K562 (cell line): ENCODE results near the gene CERS5. TPM values are rescaled to one million over a fixed set of nuclear protein-coding genes. Genes with fewer than 3 reads are reported as not detected.
A peak's percentile ranks its signal among the peaks of the same experiment; 100 is the strongest.

Experiments
- ATAC-seq: fragments of 200-7000 bp; cut with Tn5 transposase; 3 replicates; pipeline ENCODE4 v1.9.1; 2020; ENCODE audit warnings: moderate library complexity
- BruUV-seq: library from RNA; stranded (reverse); fragments of 400-500 nt; replicated peaks from 2 replicates; lab custom pipeline; 2021; lab: Mats Ljungman, UMichigan
- CTCF ChIA-PET: fragments of 300-600 bp; formaldehyde crosslinking; extraction: SDS; loops from one replicate; lab custom pipeline; 2021; ENCODE audit warnings: low intra/inter-chr PET ratio; lab: Yijun Ruan, JAX
- POLR2A ChIA-PET: fragments of 300-600, 350-650 bp; sonication (Branson Sonifier 250); formaldehyde crosslinking; extraction: SDS; loops from one replicate; lab custom pipeline; 2021; ENCODE audit warnings: antibody characterized with exemption, inconsistent platforms; lab: Yijun Ruan, JAX
- DNase-seq, 4 experiments: peaks; one replicate each; pipeline versions ENCODE4 v3.0.0 to v3.0.0-alpha.2; 2011 to 2018; ENCODE audit warnings: low spot score in 3 of 4, mixed read lengths in 3 of 4; ENCODE audit errors: extremely low read depth in 1 of 4
- FAIRE-seq: peaks from 2 replicates; lab custom pipeline; 2011; peaks lifted over from hg19 to GRCh38; lab: Jason Lieb, UNC
- H2AFZ ChIP-seq: 2 replicates; pipeline ENCODE4 v1.6.0; 2011; ENCODE audit warnings: low read depth, low read length, control low read depth, inconsistent platforms
- H3K27ac ChIP-seq: fragments of 200-600 bp; 3 replicates; pipeline ENCODE4 v1.8.0; 2011; ENCODE audit warnings: low read depth, mild to moderate bottlenecking, control low read depth, inconsistent platforms, low read length, moderate library complexity, mixed read lengths; ENCODE audit errors: extremely low read depth
- H3K27me3 ChIP-seq, 2 experiments: fragments of 300-600 bp in 1 of 2; 2 replicates in 1 of 2; 3 replicates in 1 of 2; pipeline versions ENCODE4 v1.6.0 to v1.8.0; 2011; ENCODE audit warnings: inconsistent platforms in 2 of 2, low read length in 2 of 2, mild to moderate bottlenecking in 1 of 2, mixed read lengths in 1 of 2, moderate library complexity in 1 of 2; ENCODE audit not compliant: control insufficient read depth in 2 of 2, insufficient read depth in 2 of 2
- H3K36me3 ChIP-seq: fragments of 300-600 bp; 3 replicates; pipeline ENCODE4 v1.8.0; 2011; ENCODE audit warnings: mild to moderate bottlenecking, low read length, inconsistent platforms; ENCODE audit not compliant: control insufficient read depth, insufficient read depth
- H3K4me1 ChIP-seq, 2 experiments: fragments of 200-600 bp in 1 of 2; replicated peaks in 1 of 2; 2 replicates in 1 of 2; 3 replicates in 1 of 2; pipeline versions ENCODE4 v1.5.1 to v1.8.0; 2011; ENCODE audit warnings: inconsistent platforms in 2 of 2, low read length in 2 of 2, mild to moderate bottlenecking in 1 of 2, mixed read lengths in 1 of 2, moderate library complexity in 1 of 2; ENCODE audit not compliant: control insufficient read depth in 2 of 2, insufficient read depth in 2 of 2
- H3K4me2 ChIP-seq: 2 replicates; pipeline ENCODE4 v1.6.1; 2011; ENCODE audit warnings: low read length, control low read depth, inconsistent platforms, mixed read lengths; ENCODE audit not compliant: insufficient read depth
- H3K4me3 ChIP-seq: fragments of 200-600 bp; sonication (generic), shearing (Covaris generic); 2 replicates; pipeline ENCODE4 v1.5.1; 2016; ENCODE audit warnings: control low read depth, inconsistent platforms
- H3K79me2 ChIP-seq: fragments of 200-600 bp; 3 replicates; pipeline ENCODE4 v1.8.0; 2011; ENCODE audit warnings: low read length, inconsistent platforms; ENCODE audit not compliant: control insufficient read depth, insufficient read depth
- H3K9ac ChIP-seq, 2 experiments: 2 replicates each; pipeline versions ENCODE4 v1.6.0 to v1.6.1; 2011; ENCODE audit warnings: low read depth in 2 of 2, low read length in 2 of 2, control low read depth in 1 of 2, inconsistent platforms in 1 of 2, mild to moderate bottlenecking in 1 of 2, mixed read lengths in 1 of 2; ENCODE audit not compliant: insufficient read depth in 1 of 2
- H3K9me1 ChIP-seq: one replicate; pipeline ENCODE4 v1.6.0; 2011; ENCODE audit warnings: inconsistent platforms, mild to moderate bottlenecking, low read length, moderate library complexity; ENCODE audit not compliant: control insufficient read depth, insufficient read depth
- H3K9me3 ChIP-seq: replicated peaks from 2 replicates; pipeline ENCODE4 v1.5.1; 2011; ENCODE audit warnings: low read depth, low read length, inconsistent platforms; ENCODE audit not compliant: control insufficient read depth, insufficient read depth
- H4K20me1 ChIP-seq: replicated peaks from 2 replicates; pipeline ENCODE4 v1.6.1; 2011; ENCODE audit warnings: low read length, inconsistent platforms, mixed read lengths; ENCODE audit not compliant: control insufficient read depth, insufficient read depth
- CEBPB ChIP-seq: fragments of 450-650 bp; IDR thresholded peaks from 2 replicates; pipeline ENCODE4 v1.6.1; 2016; ENCODE audit warnings: missing genetic modification characterization, missing compliant biosample characterization
- CTBP1 ChIP-seq: fragments of 450-650 bp; IDR thresholded peaks from 2 replicates; pipeline ENCODE4 v1.6.1; 2016; ENCODE audit warnings: borderline replicate concordance
- POLR2A ChIP-seq: fragments of 450-650 bp; conservative IDR thresholded peaks from 2 replicates; pipeline ENCODE4 v1.6.1; 2016
- PURB ChIP-seq: sonication (generic); formaldehyde crosslinking; IDR thresholded peaks from 2 replicates; pipeline ENCODE4 v1.9.0; 2021; ENCODE audit warnings: low read depth, mild to moderate bottlenecking, missing genetic modification reagents
- RAD21 ChIP-seq, 2 experiments: fragments of 250-450 bp in 1 of 2; fragments of 450-650 bp in 1 of 2; sonication (Bioruptor Pico) in 1 of 2; formaldehyde crosslinking in 1 of 2; IDR thresholded peaks in 1 of 2; conservative IDR thresholded peaks in 1 of 2; 2 replicates each; pipeline versions ENCODE4 v1.4.0 to v1.8.0; 2020 to 2022; ENCODE audit warnings: mild to moderate bottlenecking in 2 of 2, moderate library complexity in 1 of 2
- WGBS: fragments of 100-300 bp; shearing (Covaris generic); methylation state at CpG from one replicate; pipeline ENCODE4 v1.1.6; 2016; ENCODE audit warnings: low coverage, mixed read lengths; ENCODE audit not compliant: insufficient coverage; ENCODE audit errors: missing lambda C conversion rate; 5-methylcytosine and 5-hydroxymethylcytosine counted together
- in situ Hi-C: fragments of 300-500 bp; cut with MboI; formaldehyde crosslinking; loops from 4 replicates; pipeline ENCODE4 v1.15.0; 2018; ENCODE audit warnings: inconsistent platforms, mixed read lengths
- intact Hi-C: fragments of 100-400 bp; cut with micrococcal nuclease; formaldehyde crosslinking; loops from 2 replicates; pipeline ENCODE4 v1.14.2; 2022
- polyA plus RNA-seq, 8 experiments: library from polyadenylated mRNA; depleted of rRNA in 4 of 8; stranded (reverse) in 5 of 8; unstranded in 3 of 8; fragments of >200 nt; fragmentation: Nextera tagmentation in 2 of 8; fragmentation: Illumina TruSeq in 1 of 8; extraction: Ambion mirVana in 2 of 8; extraction: Trizol in 1 of 8; gene quantifications; 2 replicates each; pipeline versions ENCODE4 v1.2.1 to v1.2.3, GENCODE V29; 2011 to 2014; ENCODE audit warnings: inconsistent platforms in 1 of 8, missing spikeins in 1 of 8
- total RNA-seq, 7 experiments: library from RNA; depleted of rRNA in 6 of 7; stranded (reverse); fragments of >200 nt in 6 of 7; fragmentation: Illumina TruSeq in 2 of 7; extraction: Trizol in 2 of 7; gene quantifications; 2 replicates each; pipeline versions ENCODE4 v1.2.1 to v1.2.3, GENCODE V29; 2011 to 2021; ENCODE audit warnings: low replicate concordance in 1 of 7
- TF ChIP-seq, protein P1 (sequence below), 2 experiments: fragments of 450-650 bp; formaldehyde crosslinking in 1 of 2; IDR thresholded peaks; 2 replicates each; pipeline versions ENCODE4 v1.4.0 to v1.6.1; 2014 to 2020; ENCODE audit warnings: mild to moderate bottlenecking in 2 of 2, borderline replicate concordance in 1 of 2, low read depth in 1 of 2
- TF ChIP-seq, protein P2 (sequence below), 3 experiments: IDR thresholded peaks in 2 of 3; conservative IDR thresholded peaks in 1 of 3; 2 replicates each; pipeline ENCODE4 v1.5.1; 2011 to 2012; ENCODE audit warnings: low read length in 3 of 3, mild to moderate bottlenecking in 3 of 3, control low read depth in 2 of 3, improper control_type of control experiment in 1 of 3, inconsistent platforms in 1 of 3, low read depth in 1 of 3, mixed read lengths in 1 of 3, moderate library complexity in 1 of 3; ENCODE audit not compliant: insufficient read depth in 2 of 3
- TF ChIP-seq, protein P3 (sequence below): fragments of 450-650 bp; formaldehyde crosslinking; IDR thresholded peaks from 2 replicates; pipeline ENCODE4 v1.4.0; 2020; ENCODE audit warnings: mild to moderate bottlenecking, moderate library complexity

CERS5 gene
- total and polyA plus RNA-seq, 9 of the 15 experiments (the other 6 are each of a cell fraction or from before 2014, with no cell fraction given): 6.1 to 47.5 (median 17.8) TPM

DNA sequence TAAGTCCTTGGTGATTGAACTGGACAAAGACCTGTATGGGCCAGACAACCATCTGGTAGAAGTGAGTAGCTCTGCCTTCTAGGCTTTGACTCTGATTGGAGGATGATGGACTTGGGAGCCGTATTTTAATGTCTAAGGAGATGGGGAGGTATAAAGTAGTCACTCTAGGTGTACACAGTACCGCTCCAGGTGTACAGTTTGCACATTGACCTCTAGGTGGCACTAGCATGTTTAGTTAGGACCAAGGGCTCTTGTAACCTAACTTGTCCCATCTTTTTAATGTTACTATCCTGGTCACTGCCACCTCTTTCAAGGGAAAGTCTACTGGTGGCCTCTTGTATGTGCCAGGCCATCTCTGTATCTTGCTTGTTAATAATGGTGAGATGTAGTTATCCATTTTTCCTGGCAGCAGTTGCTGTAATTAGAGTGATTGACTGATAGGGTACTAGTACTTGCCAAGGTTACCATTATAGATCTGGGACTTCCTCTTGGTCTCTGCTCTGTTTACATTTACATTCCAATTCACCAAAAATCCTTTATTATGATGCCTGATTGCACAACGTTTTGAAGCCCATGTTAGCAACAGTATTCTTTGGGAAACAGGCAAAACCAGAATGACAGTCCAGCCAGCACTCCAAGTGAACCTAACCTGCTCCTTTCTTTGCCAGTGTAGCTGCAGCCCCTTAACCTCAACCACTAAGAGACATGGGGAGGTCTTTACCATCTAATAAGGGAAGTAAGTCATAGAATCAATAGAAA lies 78.4 kb downstream of the CERS5 start:
- Histone ChIP-seq H2AFZ (no peak overlapping the region), H3K4me2 (no peak overlapping the region), H3K9me3 (no peaks in the 10 kb centered on the region), H3K79me2 (peaks cover 10% of the 10 kb centered on the region), H3K4me1 (peaks cover 5 to 11% of the 10 kb centered on the region in 2 experiments; a peak in 3 of 5 replicates), H3K27me3 (no peaks in the 10 kb centered on the region), H4K20me1 (peaks cover 5% of the 10 kb centered on the region), H3K4me3 (no peak overlapping the region), H3K9ac (no peak overlapping the region), H3K27ac (no peak overlapping the region), H3K36me3 (peaks cover 71% of the 10 kb centered on the region), H3K9me1 (no peaks in the 10 kb centered on the region)
- intact Hi-C loops (loop anchor here (1.0 to 5.0 kb wide), 2 partner anchors 87 to 674 kb away; partner anchors contain the start of gene ATF1), in situ Hi-C loops (no loop called here)
- ATAC-seq (peak; percentile 45), FAIRE-seq (peak; percentile 95), DNase-seq (peak; percentile 61 to 73 (median 64))
- ChIA-PET POLR2A (interaction anchor here (0.6 kb wide), 1 partner anchor 23 kb away, joined by 3 read pairs; no protein-coding TSS in a partner anchor), CTCF (interaction anchor here (1.0 to 2.3 kb wide), 4 partner anchors 23 to 226 kb away, joined by 3 to 24 read pairs (median 5); partner anchors contain the start of gene COX14)
- WGBS: 9% methylated on average over 3 of the region's 3 CpGs
- no TSS peak for BruUV-seq
- 0 out of 2 replicates have a peak, but pooled peaks have one; percentile 25 for TF ChIP-seq CEBPB (tag)
- TF ChIP-seq, protein P1, sequence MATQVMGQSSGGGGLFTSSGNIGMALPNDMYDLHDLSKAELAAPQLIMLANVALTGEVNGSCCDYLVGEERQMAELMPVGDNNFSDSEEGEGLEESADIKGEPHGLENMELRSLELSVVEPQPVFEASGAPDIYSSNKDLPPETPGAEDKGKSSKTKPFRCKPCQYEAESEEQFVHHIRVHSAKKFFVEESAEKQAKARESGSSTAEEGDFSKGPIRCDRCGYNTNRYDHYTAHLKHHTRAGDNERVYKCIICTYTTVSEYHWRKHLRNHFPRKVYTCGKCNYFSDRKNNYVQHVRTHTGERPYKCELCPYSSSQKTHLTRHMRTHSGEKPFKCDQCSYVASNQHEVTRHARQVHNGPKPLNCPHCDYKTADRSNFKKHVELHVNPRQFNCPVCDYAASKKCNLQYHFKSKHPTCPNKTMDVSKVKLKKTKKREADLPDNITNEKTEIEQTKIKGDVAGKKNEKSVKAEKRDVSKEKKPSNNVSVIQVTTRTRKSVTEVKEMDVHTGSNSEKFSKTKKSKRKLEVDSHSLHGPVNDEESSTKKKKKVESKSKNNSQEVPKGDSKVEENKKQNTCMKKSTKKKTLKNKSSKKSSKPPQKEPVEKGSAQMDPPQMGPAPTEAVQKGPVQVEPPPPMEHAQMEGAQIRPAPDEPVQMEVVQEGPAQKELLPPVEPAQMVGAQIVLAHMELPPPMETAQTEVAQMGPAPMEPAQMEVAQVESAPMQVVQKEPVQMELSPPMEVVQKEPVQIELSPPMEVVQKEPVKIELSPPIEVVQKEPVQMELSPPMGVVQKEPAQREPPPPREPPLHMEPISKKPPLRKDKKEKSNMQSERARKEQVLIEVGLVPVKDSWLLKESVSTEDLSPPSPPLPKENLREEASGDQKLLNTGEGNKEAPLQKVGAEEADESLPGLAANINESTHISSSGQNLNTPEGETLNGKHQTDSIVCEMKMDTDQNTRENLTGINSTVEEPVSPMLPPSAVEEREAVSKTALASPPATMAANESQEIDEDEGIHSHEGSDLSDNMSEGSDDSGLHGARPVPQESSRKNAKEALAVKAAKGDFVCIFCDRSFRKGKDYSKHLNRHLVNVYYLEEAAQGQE (IDR thresholded peaks at IDR 0.05; ENCODE audit: borderline replicate concordance): peak; percentile 58; the same call in 1 of the 2 replicates
- TF ChIP-seq, protein P1 (CRISPR knock-in tag; IDR thresholded peaks at IDR 0.05; ENCODE audit: low read depth): no peak
- no peak for TF ChIP-seq POLR2A
- TF ChIP-seq, protein P2, sequence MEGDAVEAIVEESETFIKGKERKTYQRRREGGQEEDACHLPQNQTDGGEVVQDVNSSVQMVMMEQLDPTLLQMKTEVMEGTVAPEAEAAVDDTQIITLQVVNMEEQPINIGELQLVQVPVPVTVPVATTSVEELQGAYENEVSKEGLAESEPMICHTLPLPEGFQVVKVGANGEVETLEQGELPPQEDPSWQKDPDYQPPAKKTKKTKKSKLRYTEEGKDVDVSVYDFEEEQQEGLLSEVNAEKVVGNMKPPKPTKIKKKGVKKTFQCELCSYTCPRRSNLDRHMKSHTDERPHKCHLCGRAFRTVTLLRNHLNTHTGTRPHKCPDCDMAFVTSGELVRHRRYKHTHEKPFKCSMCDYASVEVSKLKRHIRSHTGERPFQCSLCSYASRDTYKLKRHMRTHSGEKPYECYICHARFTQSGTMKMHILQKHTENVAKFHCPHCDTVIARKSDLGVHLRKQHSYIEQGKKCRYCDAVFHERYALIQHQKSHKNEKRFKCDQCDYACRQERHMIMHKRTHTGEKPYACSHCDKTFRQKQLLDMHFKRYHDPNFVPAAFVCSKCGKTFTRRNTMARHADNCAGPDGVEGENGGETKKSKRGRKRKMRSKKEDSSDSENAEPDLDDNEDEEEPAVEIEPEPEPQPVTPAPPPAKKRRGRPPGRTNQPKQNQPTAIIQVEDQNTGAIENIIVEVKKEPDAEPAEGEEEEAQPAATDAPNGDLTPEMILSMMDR (IDR thresholded peaks at IDR 0.05 in 2 of 3, conservative IDR thresholded peaks at IDR 0.05 in 1 of 3; ENCODE audit: insufficient read depth in 2 of 3, low read depth in 1 of 3, low read length in 3 of 3): peak; percentile 71 to 82 (median 76)
- no peak for TF ChIP-seq PURB (CRISPR knock-in tag)
- TF ChIP-seq CTBP1: peak; percentile 51; the same call in 1 of the 2 replicates
- TF ChIP-seq RAD21 (CRISPR knock-in tag; conservative IDR thresholded peaks at IDR 0.05 in 1 of 2, IDR thresholded peaks at IDR 0.05 in 1 of 2): peak; percentile 51 to 80
- TF ChIP-seq, protein P3, sequence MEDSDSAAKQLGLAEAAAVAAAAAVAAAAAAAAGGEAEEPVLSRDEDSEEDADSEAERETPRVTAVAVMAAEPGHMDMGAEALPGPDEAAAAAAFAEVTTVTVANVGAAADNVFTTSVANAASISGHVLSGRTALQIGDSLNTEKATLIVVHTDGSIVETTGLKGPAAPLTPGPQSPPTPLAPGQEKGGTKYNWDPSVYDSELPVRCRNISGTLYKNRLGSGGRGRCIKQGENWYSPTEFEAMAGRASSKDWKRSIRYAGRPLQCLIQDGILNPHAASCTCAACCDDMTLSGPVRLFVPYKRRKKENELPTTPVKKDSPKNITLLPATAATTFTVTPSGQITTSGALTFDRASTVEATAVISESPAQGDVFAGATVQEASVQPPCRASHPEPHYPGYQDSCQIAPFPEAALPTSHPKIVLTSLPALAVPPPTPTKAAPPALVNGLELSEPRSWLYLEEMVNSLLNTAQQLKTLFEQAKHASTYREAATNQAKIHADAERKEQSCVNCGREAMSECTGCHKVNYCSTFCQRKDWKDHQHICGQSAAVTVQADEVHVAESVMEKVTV (CRISPR knock-in tag): 0 out of 2 replicates have a peak, but pooled peaks have one; percentile 23
